Fibroblast of lung (primary cell): ENCODE measurements around the gene SREBF1.

ENCODE experiments used
- EZH2 ChIP-seq: IDR thresholded peaks from 2 replicates; pipeline ENCODE4 v1.5.1; 2012; ENCODE audit warnings: low read length, control low read depth, mild to moderate bottlenecking; ENCODE audit errors: missing control alignments
- TF ChIP-seq, protein P1 (sequence below), 2 donors: IDR thresholded peaks in 1 of 2; conservative IDR thresholded peaks in 1 of 2; 1 replicate in 1 of 2; 2 replicates in 1 of 2; pipeline ENCODE4 v1.5.1; 2011 to 2012; ENCODE audit warnings: low read length in 2 of 2, control low read depth in 1 of 2, inconsistent platforms in 1 of 2, low read depth in 1 of 2, mild to moderate bottlenecking in 1 of 2

DNA sequence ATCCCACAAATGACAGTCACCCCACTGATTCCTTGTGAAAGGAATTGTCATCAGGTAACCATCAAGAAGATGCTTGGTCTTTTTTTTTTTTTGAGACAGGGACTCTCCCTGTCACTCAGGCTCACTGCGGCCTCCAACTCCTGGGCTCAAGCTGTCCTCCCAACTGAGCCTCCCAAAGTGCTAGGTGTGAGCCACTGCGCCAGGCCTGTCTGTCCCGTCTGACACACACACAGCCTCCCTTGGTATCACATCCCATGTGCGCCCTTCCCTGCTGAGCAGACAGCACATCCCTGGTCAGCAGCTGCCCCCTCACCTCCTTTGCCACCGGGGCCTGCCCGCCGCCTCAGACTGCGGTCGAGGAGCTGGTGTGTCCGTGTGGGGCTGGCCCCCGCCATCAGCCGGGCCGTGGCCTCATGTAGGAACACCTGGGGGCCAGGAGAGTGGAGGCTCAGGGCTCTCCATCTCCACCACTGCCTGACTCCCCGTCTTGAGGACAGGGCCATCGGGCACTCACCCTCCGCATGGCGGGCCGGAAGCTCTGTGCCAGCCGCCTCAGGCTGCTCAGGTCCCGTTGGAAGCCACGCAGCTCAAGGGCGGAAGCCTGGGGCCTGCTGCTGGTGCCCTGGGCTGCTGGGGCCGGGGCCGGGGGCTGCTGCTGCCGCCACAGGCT, 23.6 kb downstream of the SREBF1 start:
- TF ChIP-seq, protein P1, sequence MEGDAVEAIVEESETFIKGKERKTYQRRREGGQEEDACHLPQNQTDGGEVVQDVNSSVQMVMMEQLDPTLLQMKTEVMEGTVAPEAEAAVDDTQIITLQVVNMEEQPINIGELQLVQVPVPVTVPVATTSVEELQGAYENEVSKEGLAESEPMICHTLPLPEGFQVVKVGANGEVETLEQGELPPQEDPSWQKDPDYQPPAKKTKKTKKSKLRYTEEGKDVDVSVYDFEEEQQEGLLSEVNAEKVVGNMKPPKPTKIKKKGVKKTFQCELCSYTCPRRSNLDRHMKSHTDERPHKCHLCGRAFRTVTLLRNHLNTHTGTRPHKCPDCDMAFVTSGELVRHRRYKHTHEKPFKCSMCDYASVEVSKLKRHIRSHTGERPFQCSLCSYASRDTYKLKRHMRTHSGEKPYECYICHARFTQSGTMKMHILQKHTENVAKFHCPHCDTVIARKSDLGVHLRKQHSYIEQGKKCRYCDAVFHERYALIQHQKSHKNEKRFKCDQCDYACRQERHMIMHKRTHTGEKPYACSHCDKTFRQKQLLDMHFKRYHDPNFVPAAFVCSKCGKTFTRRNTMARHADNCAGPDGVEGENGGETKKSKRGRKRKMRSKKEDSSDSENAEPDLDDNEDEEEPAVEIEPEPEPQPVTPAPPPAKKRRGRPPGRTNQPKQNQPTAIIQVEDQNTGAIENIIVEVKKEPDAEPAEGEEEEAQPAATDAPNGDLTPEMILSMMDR (conservative IDR thresholded peaks at IDR 0.05 in 1 of 2, IDR thresholded peaks at IDR 0.05 in 1 of 2; ENCODE audit: low read depth in 1 of 2, low read length in 2 of 2) = no peak
- TF ChIP-seq EZH2 = no peak
